ENCODE measurements around the gene TTLL13.

- TF ChIP-seq CTCF (IDR thresholded peaks at IDR 0.05; ENCODE audit: poor library complexity, severe bottlenecking) (no peak), EP300 (conservative IDR thresholded peaks at IDR 0.05; ENCODE audit: poor library complexity, severe bottlenecking) (no peak), TAF1 (IDR thresholded peaks at IDR 0.05; ENCODE audit: low read depth) (no peak), EZH2 (IDR thresholded peaks at IDR 0.05; ENCODE audit: borderline replicate concordance, insufficient read depth, low read length, poor library complexity, severe bottlenecking) (no peak), REST (IDR thresholded peaks at IDR 0.05; ENCODE audit: borderline replicate concordance) (no peak)
Measured at GRCh38 chr15:90294159-90294558, 44.8 kb downstream of the TTLL13 start.
